ENCODE measurements around the gene DOK1.

Gene DOK1

DNA sequence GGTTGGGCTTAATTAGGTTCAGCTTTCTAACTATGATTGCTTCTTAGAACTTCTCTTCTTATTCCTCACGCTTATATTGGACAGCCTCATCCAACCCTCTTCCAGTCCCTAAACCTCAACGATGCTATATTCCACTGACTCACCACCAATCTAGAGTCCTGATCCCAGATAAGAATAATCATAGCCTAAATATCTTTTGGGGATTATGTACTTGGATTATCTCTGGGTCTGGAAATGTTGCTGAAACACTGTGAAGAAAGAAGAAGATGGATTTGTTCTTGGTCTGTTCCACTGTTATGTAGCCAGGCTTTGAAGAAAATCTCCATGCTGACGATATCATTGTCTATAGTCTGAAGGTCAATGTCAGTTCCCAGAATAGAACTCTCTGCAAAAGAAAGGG lies 26.9 kb downstream of the DOK1 start:
- TF ChIP-seq, protein P1, sequence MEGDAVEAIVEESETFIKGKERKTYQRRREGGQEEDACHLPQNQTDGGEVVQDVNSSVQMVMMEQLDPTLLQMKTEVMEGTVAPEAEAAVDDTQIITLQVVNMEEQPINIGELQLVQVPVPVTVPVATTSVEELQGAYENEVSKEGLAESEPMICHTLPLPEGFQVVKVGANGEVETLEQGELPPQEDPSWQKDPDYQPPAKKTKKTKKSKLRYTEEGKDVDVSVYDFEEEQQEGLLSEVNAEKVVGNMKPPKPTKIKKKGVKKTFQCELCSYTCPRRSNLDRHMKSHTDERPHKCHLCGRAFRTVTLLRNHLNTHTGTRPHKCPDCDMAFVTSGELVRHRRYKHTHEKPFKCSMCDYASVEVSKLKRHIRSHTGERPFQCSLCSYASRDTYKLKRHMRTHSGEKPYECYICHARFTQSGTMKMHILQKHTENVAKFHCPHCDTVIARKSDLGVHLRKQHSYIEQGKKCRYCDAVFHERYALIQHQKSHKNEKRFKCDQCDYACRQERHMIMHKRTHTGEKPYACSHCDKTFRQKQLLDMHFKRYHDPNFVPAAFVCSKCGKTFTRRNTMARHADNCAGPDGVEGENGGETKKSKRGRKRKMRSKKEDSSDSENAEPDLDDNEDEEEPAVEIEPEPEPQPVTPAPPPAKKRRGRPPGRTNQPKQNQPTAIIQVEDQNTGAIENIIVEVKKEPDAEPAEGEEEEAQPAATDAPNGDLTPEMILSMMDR (IDR thresholded peaks at IDR 0.05; ENCODE audit: low read depth, low read length, missing control alignments), result no peak
- in situ Hi-C loops (cut with HindIII; ENCODE audit: low sequenced_read_pairs), result no loop called here
- DNase-seq (ENCODE audit: low read depth), result no peak
- no peak overlapping the region for H3K4me3 ChIP-seq (ENCODE audit: low read depth, low read length)

GRCh38 chr2:74582184-74582583 lies 27.7 kb downstream of the DOK1 start:
- TF ChIP-seq, protein P1 (IDR thresholded peaks at IDR 0.05; ENCODE audit: low read depth, low read length, missing control alignments), result no peak
- H3K4me3 ChIP-seq (ENCODE audit: low read depth, low read length), result no peak overlapping the region
- in situ Hi-C loops (cut with HindIII; ENCODE audit: low sequenced_read_pairs), result no loop called here
- no peak for DNase-seq (ENCODE audit: low read depth)

DNA sequence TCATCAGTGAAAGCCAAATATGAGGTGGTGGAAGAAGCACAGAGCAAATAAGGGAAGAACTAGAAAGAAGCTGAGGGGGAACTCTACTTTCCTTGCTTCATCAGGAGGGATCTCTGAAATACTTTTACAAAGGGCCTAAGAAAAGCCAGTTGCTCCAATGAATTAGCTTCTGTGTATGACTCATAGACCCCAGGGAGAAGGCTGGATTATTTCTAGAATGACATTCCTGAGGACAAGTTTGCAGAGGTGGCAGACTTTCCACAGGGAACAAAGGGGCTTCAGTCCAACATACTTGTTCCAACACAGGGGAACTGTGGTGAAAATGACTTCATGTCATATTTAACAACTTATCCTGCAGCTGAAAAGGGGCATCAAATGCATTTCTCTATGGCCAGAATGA lies 29.0 kb downstream of the DOK1 start:
- DNase-seq (ENCODE audit: low read depth), result no peak
- H3K4me3 ChIP-seq (ENCODE audit: low read depth, low read length), result no peak overlapping the region
- TF ChIP-seq, protein P1 (IDR thresholded peaks at IDR 0.05; ENCODE audit: low read depth, low read length, missing control alignments), result no peak
- in situ Hi-C loops (cut with HindIII; ENCODE audit: low sequenced_read_pairs), result no loop called here

GRCh38 chr2:74584088-74584645 lies 29.6 kb downstream of the DOK1 start:
- no peak overlapping the region for H3K4me3 ChIP-seq (ENCODE audit: low read depth, low read length)
- in situ Hi-C loops (cut with HindIII; ENCODE audit: low sequenced_read_pairs), result no loop called here
- TF ChIP-seq, protein P1 (IDR thresholded peaks at IDR 0.05; ENCODE audit: low read depth, low read length, missing control alignments), result no peak
- no peak for DNase-seq (ENCODE audit: low read depth)

- TF ChIP-seq, protein P1 (IDR thresholded peaks at IDR 0.05; ENCODE audit: low read depth, low read length, missing control alignments), result no peak
- no peak overlapping the region for H3K4me3 ChIP-seq (ENCODE audit: low read depth, low read length)
- DNase-seq (ENCODE audit: low read depth), result no peak
- in situ Hi-C loops (cut with HindIII; ENCODE audit: low sequenced_read_pairs), result loop anchor here (5.0 kb wide), 1 partner anchor 57 kb away; no protein-coding TSS in a partner anchor
Measured at GRCh38 chr2:74585406-74586185, 31.1 kb downstream of the DOK1 start.

- in situ Hi-C loops (cut with HindIII; ENCODE audit: low sequenced_read_pairs), result loop anchor here (5.0 kb wide), 1 partner anchor 55 kb away; no protein-coding TSS in a partner anchor
- peak; percentile 60 for DNase-seq (ENCODE audit: low read depth)
- H3K4me3 ChIP-seq (ENCODE audit: low read depth, low read length), result no peak overlapping the region
- TF ChIP-seq, protein P1 (IDR thresholded peaks at IDR 0.05; ENCODE audit: low read depth, low read length, missing control alignments), result peak; percentile 69
Measured at GRCh38 chr2:74587664-74588277, 33.3 kb downstream of the DOK1 start.

All from astrocyte of the cerebellum (primary cell).